ENCODE measurements around the gene HAPLN3.

GRCh38 chr15:88905576-88905975 is 10.2 kb upstream of the HAPLN3 start:
- TF ChIP-seq CTCF (IDR thresholded peaks at IDR 0.05; ENCODE audit: extremely low read depth in 1 of 2, insufficient read depth in 1 of 2, low read depth in 1 of 2, low read length in 2 of 2), result no peak
- TF ChIP-seq EZH2 (IDR thresholded peaks at IDR 0.05; ENCODE audit: borderline replicate concordance, low read depth, low read length, severe bottlenecking), result no peak
- no peak for TF ChIP-seq POLR2AphosphoS5 (IDR thresholded peaks at IDR 0.05; ENCODE audit: insufficient read depth, low read depth, low read length)
- no peak for TF ChIP-seq POLR2A (IDR thresholded peaks at IDR 0.05; ENCODE audit: low read depth, low read length)
